Ectodermal cell (in vitro differentiated cells): ENCODE data around the gene ZNF236.

ENCODE experiments used
- H3K27ac ChIP-seq: 2 replicates; pipeline ENCODE4 v1.7.0; 2013; ENCODE audit warnings: mild to moderate bottlenecking, low read depth, low read length; ENCODE audit not compliant: insufficient read depth, poor library complexity, severe bottlenecking
- H3K27me3 ChIP-seq: 2 replicates; pipeline ENCODE4 v1.7.0; 2013; ENCODE audit warnings: mild to moderate bottlenecking, low read length; ENCODE audit not compliant: insufficient read depth, control insufficient read depth, poor library complexity, severe bottlenecking
- H3K36me3 ChIP-seq: one replicate; pipeline ENCODE4 v1.7.0; 2013; ENCODE audit warnings: low read length; ENCODE audit not compliant: control insufficient read depth, insufficient read depth
- H3K4me1 ChIP-seq: one replicate; pipeline ENCODE4 v1.7.0; 2013; ENCODE audit warnings: low read length; ENCODE audit not compliant: control insufficient read depth, insufficient read depth
- H3K4me3 ChIP-seq: 2 replicates; pipeline ENCODE4 v1.7.0; 2013; ENCODE audit warnings: low read depth, low read length, control low read depth; ENCODE audit not compliant: insufficient read depth
- H3K9me3 ChIP-seq: 2 replicates; pipeline ENCODE4 v1.7.0; 2013; ENCODE audit warnings: mild to moderate bottlenecking, low read length, moderate library complexity; ENCODE audit not compliant: control insufficient read depth
- WGBS, 2 experiments: methylation state at CpG; one replicate each; pipeline ENCODE4 v1.1.7; 2013; ENCODE audit warnings: missing lambda C conversion rate in 2 of 2; 5-methylcytosine and 5-hydroxymethylcytosine counted together

Gene ZNF236

DNA sequence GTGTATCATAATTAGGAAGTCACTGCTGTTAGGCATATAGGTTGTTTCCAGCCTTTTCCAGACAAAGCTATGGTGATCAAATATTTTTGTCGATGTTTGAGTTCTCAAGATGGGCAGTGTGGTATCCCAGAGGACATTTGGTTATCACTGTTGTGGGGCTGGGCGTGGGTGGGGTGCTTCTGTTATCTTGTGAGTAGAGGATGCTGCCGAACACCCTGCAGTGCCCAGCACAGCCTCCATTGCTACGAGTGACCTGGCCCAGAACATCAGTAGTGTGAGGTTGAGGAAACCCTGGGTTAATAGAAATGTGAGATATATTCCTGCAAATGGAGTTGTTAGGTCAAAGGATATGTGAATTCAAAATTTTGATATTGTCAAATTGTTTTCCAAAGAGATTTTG is 33.2 kb downstream of the ZNF236 start:
- WGBS, 2 experiments: 94 to 96% methylated on average over 4 of the region's 4 CpGs
- H3K4me1 ChIP-seq: no peaks in the 10 kb centered on the region
- no peaks in the 10 kb centered on the region for H3K27me3 ChIP-seq
- H3K9me3 ChIP-seq: no peaks in the 10 kb centered on the region
- peaks cover 5% of the 10 kb centered on the region for H3K36me3 ChIP-seq
- H3K27ac ChIP-seq: no peak overlapping the region
- H3K4me3 ChIP-seq: no peak overlapping the region

DNA sequence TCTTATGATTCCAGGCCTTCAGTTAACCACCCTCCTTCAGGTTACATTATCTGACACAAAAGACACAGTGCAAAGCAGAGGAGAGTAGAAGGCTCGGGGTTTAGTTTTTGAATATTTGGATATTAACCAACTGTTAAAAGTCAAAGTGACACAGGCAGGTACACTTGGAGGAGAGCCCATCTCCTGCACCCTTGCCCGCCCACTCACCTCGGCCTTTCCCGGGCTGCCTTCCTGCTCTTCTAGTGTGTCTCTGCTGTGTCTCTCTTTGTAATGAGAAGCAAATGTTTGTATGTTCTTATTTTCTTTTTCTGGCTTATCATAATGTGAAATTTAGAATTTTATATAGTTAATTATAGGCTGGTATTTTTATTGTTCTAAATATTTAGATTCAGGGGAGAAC is 35.1 kb downstream of the ZNF236 start:
- H3K36me3 ChIP-seq: peaks cover 7% of the 10 kb centered on the region
- H3K27me3 ChIP-seq: no peaks in the 10 kb centered on the region
- WGBS, 2 experiments: 97 to 98% methylated on average over 4 of the region's 4 CpGs
- H3K27ac ChIP-seq: no peak overlapping the region
- H3K9me3 ChIP-seq: no peaks in the 10 kb centered on the region
- no peak overlapping the region for H3K4me3 ChIP-seq
- H3K4me1 ChIP-seq: no peaks in the 10 kb centered on the region

DNA sequence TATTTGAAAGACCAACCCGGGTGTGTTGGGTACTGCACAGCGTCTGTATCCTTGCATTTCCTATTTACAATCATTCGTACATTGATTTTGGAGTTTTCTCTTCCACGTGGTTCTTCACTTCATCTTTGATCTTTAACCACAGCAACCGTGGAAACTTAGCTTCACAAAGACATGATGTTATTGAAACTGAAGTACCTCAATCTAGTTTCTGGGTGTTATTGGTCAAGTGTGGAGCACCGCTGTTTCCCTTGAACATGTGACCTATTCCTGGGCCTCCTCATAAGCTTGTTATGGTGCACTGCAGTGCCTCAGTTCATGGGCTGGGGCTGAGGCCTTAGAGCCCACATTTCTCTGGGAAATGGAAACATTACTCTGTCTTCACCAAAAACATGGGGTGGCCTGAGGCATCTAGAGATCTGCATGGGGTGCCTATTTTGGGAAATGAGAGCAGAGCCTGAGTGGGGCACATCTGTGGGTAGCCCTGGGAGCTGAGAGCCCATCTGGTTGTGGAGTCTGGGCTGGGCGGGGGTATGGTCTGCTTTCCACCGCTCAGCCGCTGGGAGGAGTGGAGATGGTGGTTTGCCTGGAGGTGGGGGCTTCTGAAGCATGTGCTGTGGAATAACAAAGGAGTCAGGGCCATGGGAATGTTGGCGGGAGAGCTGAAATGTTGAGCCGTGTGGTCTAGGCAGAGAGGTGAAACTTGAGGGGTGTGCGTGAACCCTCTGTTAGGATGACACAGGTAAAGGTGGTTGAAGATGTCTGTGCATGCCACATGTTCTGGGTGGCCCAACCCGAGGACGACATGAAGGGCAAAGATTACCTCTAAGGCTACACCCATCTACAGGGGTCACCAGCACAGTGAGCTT is 37.4 kb downstream of the ZNF236 start:
- H3K27ac ChIP-seq: no peak overlapping the region
- H3K9me3 ChIP-seq: no peaks in the 10 kb centered on the region
- H3K36me3 ChIP-seq: peaks cover 10% of the 10 kb centered on the region
- H3K4me1 ChIP-seq: no peaks in the 10 kb centered on the region
- H3K4me3 ChIP-seq: no peak overlapping the region
- H3K27me3 ChIP-seq: no peaks in the 10 kb centered on the region
- 94 to 95% methylated on average over 14 of the region's 14 CpGs for WGBS, 2 experiments

DNA sequence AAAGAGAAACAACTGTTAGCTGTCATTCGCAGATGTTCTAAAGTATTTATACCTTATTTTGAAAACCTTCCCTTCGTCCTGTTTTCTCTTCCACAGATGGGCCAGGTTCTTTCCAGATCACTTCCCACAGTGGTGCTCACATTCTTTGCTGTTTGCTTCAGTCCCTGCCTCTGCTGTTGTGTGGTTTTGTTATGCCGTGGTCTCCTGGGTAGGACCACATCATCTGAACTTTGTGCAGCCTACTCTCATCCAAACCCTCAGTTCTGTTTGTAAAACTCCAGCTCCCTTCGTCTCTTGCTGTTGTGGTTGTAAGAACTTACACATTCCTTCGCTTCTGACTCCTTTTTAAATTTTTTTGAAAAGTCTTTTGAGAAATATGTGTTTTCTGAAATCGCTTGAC is 38.1 kb downstream of the ZNF236 start:
- Histone ChIP-seq H3K9me3 (no peaks in the 10 kb centered on the region), H3K4me3 (no peak overlapping the region), H3K27ac (no peak overlapping the region), H3K36me3 (peaks cover 10% of the 10 kb centered on the region), H3K27me3 (no peaks in the 10 kb centered on the region), H3K4me1 (no peaks in the 10 kb centered on the region)
- WGBS, 2 experiments: 93% methylated on average over 5 to 6 of the region's 6 CpGs

DNA sequence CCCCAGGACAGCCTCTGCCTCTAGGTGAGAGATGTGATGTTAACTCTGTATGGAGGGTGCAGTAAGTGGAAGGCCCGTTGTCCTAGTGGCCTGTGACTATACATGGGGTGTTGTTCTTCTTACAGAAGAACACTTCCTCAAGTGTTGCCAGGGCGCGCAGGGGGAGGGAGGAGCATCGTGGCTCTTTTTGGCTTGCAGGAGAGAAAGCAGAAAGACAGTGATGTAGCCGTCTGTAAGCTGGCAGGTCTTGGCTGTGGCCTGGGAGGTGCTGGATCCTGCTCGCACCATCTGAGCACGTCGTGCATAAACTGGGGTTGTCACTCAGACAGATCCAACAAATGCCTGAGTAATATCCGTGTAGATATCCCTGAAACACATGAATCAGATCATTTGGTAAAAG is 44.3 kb downstream of the ZNF236 start:
- 91 to 92% methylated on average over 9 of the region's 9 CpGs for WGBS, 2 experiments
- Histone ChIP-seq H3K36me3 (peaks cover 16% of the 10 kb centered on the region), H3K27me3 (no peaks in the 10 kb centered on the region)

DNA sequence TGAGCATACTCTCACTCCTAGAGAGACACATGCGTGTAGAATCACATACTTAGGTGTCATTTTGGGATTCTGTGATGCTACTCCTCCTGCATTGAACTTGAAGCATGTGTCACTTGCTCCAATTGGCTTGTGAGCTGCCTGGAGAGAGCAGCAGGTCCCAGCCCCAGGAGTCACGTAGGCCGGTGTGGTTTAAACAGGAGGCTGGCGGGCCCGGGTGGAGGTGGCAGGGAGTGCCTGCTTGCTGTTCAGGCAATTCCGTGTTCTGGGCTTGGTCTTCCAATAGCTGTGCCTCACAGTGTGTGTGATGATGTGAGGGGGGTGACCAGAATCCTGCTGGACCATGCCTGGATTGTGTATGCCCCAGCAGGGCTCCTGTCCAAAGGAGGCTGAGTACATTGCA is 51.0 kb downstream of the ZNF236 start:
- H3K27me3 ChIP-seq: no peaks in the 10 kb centered on the region
- 93 to 95% methylated on average over 6 of the region's 6 CpGs for WGBS, 2 experiments
- H3K4me1 ChIP-seq: no peaks in the 10 kb centered on the region
- peaks cover 6% of the 10 kb centered on the region for H3K36me3 ChIP-seq
- no peak overlapping the region for H3K27ac ChIP-seq
- H3K4me3 ChIP-seq: no peak overlapping the region
- H3K9me3 ChIP-seq: no peaks in the 10 kb centered on the region

More for the DNA sequence above, 44.3 kb downstream of the ZNF236 start:
- no peak overlapping the region for H3K27ac ChIP-seq
- H3K4me3 ChIP-seq: no peak overlapping the region
- H3K9me3 ChIP-seq: no peaks in the 10 kb centered on the region
- no peaks in the 10 kb centered on the region for H3K4me1 ChIP-seq

DNA sequence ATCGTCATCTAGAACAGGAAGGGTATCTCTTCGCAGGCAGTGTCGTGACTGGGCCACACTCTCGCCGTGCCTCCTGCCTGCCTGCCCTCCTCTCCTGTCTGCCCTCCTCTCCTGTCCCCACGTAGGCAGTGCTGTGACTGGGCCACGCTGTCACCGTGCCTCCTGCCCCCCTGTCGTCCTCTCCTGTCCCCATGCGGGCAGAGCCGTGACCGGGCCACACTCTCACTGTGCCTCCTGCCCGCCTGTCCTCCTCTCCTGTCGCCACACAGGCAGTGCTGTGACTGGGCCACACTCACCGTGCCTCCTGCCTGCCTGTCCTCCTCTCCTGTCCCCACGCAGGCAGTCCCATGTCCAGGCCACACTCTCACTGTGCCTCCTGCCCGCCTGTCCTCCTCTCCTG is 51.4 kb downstream of the ZNF236 start:
- Histone ChIP-seq H3K27ac (no peak overlapping the region), H3K27me3 (no peaks in the 10 kb centered on the region), H3K9me3 (no peaks in the 10 kb centered on the region), H3K4me1 (no peaks in the 10 kb centered on the region), H3K36me3 (peaks cover 3% of the 10 kb centered on the region), H3K4me3 (no peak overlapping the region)
- 93% methylated on average over 17 of the region's 17 CpGs for WGBS, 2 experiments

DNA sequence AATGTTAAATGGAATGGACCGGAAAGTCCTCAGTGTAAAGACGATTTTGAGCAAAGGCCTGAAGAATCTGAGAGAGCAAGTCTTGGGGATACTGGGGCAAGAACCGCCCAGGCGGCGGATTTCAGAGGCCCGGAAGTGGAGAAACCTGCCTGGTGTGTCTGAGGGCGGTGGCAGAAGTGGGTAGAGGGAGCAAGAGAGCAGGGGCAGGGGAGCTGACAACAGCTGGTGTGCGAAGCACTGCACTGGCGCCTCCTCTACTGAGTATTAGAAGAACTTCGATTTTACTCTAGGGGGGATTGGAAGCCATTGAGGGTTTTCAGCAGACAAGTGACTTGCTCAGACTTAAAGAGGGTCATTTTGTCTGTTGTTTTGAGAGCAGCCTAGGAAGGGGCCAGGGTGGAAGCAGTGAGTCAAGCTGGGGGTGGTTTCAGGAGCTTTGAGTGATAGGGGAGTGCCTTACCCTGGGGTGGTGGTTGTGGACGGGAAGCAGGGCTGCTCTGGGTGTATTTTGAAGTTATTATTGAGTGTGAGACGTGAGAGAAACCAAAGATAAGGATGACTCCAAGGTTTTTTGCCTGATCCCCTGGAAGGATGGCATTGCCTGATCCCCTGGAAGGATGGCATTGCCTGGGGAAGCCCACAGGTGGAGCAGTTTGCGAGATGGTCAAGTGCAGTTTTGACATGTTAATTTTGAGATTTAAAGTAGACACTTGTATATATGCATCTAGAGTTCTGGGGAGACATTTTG is 52.5 kb downstream of the ZNF236 start:
- no peaks in the 10 kb centered on the region for H3K4me1 ChIP-seq
- no peaks in the 10 kb centered on the region for H3K9me3 ChIP-seq
- WGBS, 2 experiments: 86% methylated on average over 13 of the region's 13 CpGs
- no peaks in the 10 kb centered on the region for H3K36me3 ChIP-seq
- no peaks in the 10 kb centered on the region for H3K27me3 ChIP-seq
- peak overlapping the region; percentile 16 for H3K27ac ChIP-seq
- H3K4me3 ChIP-seq: no peak overlapping the region

DNA sequence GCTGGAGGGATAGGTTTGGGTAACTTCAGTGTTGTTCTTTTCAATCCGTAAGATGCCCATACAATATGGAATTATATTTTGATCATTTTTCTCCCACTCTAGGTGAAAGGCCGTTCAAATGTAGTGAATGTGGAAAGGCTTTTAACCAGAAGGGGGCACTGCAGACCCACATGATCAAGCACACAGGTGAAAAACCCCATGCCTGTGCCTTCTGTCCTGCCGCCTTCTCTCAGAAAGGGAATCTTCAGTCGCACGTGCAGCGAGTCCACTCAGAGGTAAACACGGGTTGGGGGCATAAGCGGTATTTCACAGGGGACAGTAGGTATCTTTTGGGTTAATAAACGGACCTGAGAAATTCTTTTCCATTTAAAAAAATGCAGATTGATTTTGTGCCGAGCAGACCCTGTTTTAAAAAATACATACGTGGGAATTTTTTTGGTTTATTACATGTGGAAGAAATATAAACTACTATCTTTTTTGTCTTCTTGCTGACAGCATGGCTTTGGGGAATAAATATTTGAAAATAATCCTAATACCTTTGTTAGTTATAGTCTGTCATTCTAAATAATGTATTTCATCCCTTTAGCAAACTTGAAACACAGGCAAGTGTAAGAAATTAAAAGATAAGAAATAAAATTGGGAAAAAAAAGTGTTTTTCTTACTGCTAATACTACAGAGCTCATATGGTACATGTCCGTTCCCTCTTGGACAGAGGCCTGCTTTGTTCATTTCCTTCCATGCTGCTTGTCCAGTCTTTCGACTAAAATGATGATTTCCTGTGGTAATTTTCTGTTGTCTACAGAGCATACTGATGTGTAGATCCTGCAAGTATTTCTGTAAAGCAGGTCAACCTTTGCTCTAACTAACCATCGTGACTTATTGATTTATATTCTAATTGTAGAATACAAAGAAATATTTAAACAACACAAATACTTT is 53.3 kb downstream of the ZNF236 start:
- WGBS, 2 experiments: 79% methylated on average over 10 to 13 of the region's 14 CpGs
- Histone ChIP-seq H3K36me3 (no peaks in the 10 kb centered on the region), H3K27ac (no peak overlapping the region), H3K9me3 (no peaks in the 10 kb centered on the region), H3K4me1 (no peaks in the 10 kb centered on the region), H3K4me3 (no peak overlapping the region), H3K27me3 (no peaks in the 10 kb centered on the region)
